HG02943 (cell line): ENCODE results near the gene ZNF70.

Experiments used
- ATAC-seq: cut with Tn5 transposase; IDR thresholded peaks from one replicate; pipeline ENCODE4 v1.9.1; 2021; ENCODE audit warnings: mild to moderate bottlenecking, low read depth, moderate library complexity; ENCODE audit not compliant: unreplicated experiment

ZNF70 gene

GRCh38 chr22:23779731-23780130, 28.8 kb upstream of the ZNF70 start:
- no peak for ATAC-seq

- no peak for ATAC-seq
Observed at GRCh38 chr22:23779083-23779482, 28.2 kb upstream of the ZNF70 start.

GRCh38 chr22:23778577-23778900, 27.6 kb upstream of the ZNF70 start:
- ATAC-seq: no peak

- no peak for ATAC-seq
Observed at GRCh38 chr22:23777776-23778576, 27.1 kb upstream of the ZNF70 start.

GRCh38 chr22:23775779-23776375, 25.0 kb upstream of the ZNF70 start:
- ATAC-seq: no peak

GRCh38 chr22:23774922-23775436, 24.1 kb upstream of the ZNF70 start:
- ATAC-seq: no peak

GRCh38 chr22:23774114-23774921, 23.4 kb upstream of the ZNF70 start:
- ATAC-seq: no peak

- no peak for ATAC-seq
Observed at GRCh38 chr22:23773483-23774113, 22.7 kb upstream of the ZNF70 start.

- no peak for ATAC-seq
Observed at GRCh38 chr22:23772649-23773473, 21.9 kb upstream of the ZNF70 start, which contains the start of gene MMP11. TSS of gene MMP11 (plus strand) at chr22:23772849. CDS start at chr22:23772871, 22 bp downstream.

- no peak for ATAC-seq
Observed at GRCh38 chr22:23772315-23772648, 21.4 kb upstream of the ZNF70 start.

GRCh38 chr22:23769321-23769965, 18.5 kb upstream of the ZNF70 start:
- no peak for ATAC-seq

- no peak for ATAC-seq
Observed at GRCh38 chr22:23767673-23768548, 17.0 kb upstream of the ZNF70 start, which contains the start of gene CHCHD10. TSS of gene CHCHD10 (minus strand) at chr22:23767972. CDS start at chr22:23767874, 98 bp downstream.

- ATAC-seq: no peak
Observed at GRCh38 chr22:23767303-23767672, 16.4 kb upstream of the ZNF70 start.

- no peak for ATAC-seq
Observed at GRCh38 chr22:23764899-23765881, 14.3 kb upstream of the ZNF70 start.

- ATAC-seq: no peak
Observed at GRCh38 chr22:23763954-23764353, 13.0 kb upstream of the ZNF70 start.

- no peak for ATAC-seq
Observed at GRCh38 chr22:23763579-23763945, 12.7 kb upstream of the ZNF70 start.

GRCh38 chr22:23762842-23763578, 12.1 kb upstream of the ZNF70 start, which contains the start of gene C22orf15:
TSS of gene C22orf15 (plus strand) at chr22:23762990. CDS start at chr22:23763307, 317 bp downstream.
- no peak for ATAC-seq
